ENCODE results near the gene CTNNBL1.

CTNNBL1 gene

DNA sequence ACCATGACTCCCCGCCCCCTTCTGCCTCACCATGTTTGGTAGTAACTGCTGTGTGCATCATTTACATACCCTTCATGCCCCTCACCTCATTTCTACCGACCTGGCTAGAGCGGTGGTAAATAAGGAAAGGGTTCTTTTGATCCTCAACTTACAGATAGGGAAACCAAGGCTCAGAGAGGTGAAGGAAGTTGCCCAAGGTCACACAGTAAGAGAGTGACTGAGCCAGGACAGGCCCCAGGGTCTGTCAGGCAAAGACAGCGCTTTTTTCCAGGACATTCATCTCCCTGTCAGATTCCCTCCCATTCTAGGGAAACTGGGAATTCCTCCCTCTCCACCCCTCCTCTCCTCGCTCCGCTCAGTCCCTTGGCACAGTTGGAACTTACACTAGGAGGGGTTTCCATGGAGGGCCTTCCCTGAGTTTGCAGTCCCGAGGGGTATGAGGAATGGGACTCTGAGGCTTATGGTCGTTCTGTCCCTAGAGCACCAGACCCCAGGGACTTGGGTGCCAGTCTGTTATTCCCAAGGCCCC, 211.1 kb downstream of the CTNNBL1 start:
- DNase-seq (ENCODE audit: insufficient read length) (no peak), FAIRE-seq (no peak)
- no peak for TF ChIP-seq TAF1 (IDR thresholded peaks at IDR 0.05; ENCODE audit: borderline replicate concordance, low read depth, low read length)
- TF ChIP-seq POLR2A (IDR thresholded peaks at IDR 0.05; ENCODE audit: low read depth, low read length), result no peak
- no peak for TF ChIP-seq POLR2AphosphoS5 (IDR thresholded peaks at IDR 0.05; ENCODE audit: low read depth, low read length)

DNA sequence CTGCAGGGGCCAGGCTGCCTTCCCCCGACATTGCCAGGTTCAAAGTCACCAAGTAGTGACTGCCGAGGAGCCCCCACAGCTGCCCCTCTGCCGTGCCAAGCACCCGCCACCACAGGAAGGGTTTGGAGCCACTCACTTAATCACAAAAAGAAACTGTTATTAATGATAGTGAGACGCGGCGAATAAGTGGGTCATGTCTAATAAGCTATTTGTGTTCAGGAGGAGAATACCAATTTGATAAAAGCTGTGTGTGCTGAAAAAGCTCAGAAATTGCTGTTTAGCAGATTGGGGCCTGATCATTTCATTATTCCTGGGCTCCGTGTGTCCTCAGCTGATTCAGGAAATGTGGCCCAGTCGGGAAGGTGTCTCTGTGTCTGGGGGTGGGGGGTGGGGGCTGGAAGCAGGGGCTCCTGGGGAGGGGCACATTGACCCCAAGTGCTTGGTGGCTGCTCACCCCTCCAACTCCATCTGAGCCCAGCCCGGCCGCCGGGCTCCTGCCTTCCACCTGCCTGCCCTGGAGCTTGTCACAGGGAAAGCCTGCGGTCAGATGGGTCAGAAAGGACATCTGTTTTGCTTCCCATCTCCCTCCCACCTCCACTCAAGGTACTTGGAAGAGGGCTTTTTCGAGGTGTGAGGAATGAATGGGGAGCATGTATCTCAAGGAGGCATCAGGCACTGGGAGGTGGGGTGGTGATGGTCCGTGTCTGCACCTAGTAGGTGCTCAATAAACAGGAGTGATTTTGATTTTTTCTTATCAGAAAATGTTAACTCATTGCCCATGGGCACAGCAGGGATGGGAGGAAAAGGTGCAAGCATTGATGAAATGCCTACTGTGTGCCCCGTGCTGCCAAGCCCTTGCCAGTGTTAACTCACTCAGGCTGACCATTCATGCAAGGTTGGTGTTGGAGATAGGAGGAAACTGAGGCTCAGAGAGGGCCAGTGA, 212.1 kb downstream of the CTNNBL1 start:
- TF ChIP-seq POLR2AphosphoS5 (IDR thresholded peaks at IDR 0.05; ENCODE audit: low read depth, low read length), result no peak
- TF ChIP-seq POLR2A (IDR thresholded peaks at IDR 0.05; ENCODE audit: low read depth, low read length), result no peak
- no peak for TF ChIP-seq TAF1 (IDR thresholded peaks at IDR 0.05; ENCODE audit: borderline replicate concordance, low read depth, low read length)
- no peak for DNase-seq (ENCODE audit: insufficient read length)
- no peak for FAIRE-seq

GRCh38 chr20:37907330-37907676, 213.5 kb downstream of the CTNNBL1 start:
- no peak for TF ChIP-seq POLR2A (IDR thresholded peaks at IDR 0.05; ENCODE audit: low read depth, low read length)
- DNase-seq (ENCODE audit: insufficient read length), result no peak
- no peak for FAIRE-seq

- FAIRE-seq, result no peak
- DNase-seq (ENCODE audit: insufficient read length), result no peak
Observed at GRCh38 chr20:37907677-37908401, 214.0 kb downstream of the CTNNBL1 start.

DNA sequence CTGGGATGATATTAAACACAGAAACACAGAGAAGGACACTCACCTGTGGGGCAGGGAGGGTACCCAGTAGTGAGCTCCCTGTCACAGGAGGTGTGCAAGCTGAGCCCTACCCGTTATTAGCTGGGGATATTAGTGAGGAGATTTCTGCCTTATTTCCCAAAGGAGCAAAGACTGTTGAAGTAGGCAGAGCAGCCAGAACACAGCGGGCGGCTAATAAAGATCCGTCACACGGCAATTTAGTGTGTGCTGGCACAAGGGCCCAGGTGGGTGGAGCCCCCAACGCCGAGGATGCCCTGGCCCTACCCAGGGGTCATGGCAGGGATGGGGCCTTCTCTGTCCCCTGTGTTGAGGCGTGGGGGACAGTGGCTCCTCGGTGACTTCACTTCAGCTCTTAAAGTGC, 217.4 kb downstream of the CTNNBL1 start:
- no peak for FAIRE-seq
- no peak for DNase-seq (ENCODE audit: insufficient read length)
- TF ChIP-seq POLR2A (IDR thresholded peaks at IDR 0.05; ENCODE audit: low read depth, low read length), result no peak
- TF ChIP-seq POLR2AphosphoS5 (IDR thresholded peaks at IDR 0.05; ENCODE audit: low read depth, low read length), result no peak
- TF ChIP-seq TAF1 (IDR thresholded peaks at IDR 0.05; ENCODE audit: borderline replicate concordance, low read depth, low read length), result no peak

More at GRCh38 chr20:37907677-37908401, 214.0 kb downstream of the CTNNBL1 start:
- TF ChIP-seq TAF1 (IDR thresholded peaks at IDR 0.05; ENCODE audit: borderline replicate concordance, low read depth, low read length), result no peak
- no peak for TF ChIP-seq POLR2A (IDR thresholded peaks at IDR 0.05; ENCODE audit: low read depth, low read length)

- TF ChIP-seq POLR2AphosphoS5 (IDR thresholded peaks at IDR 0.05; ENCODE audit: low read depth, low read length), result no peak
- no peak for TF ChIP-seq TAF1 (IDR thresholded peaks at IDR 0.05; ENCODE audit: borderline replicate concordance, low read depth, low read length)
- no peak for TF ChIP-seq POLR2A (IDR thresholded peaks at IDR 0.05; ENCODE audit: low read depth, low read length)
- peak; percentile 14 for FAIRE-seq
- DNase-seq (ENCODE audit: insufficient read length), result peak; percentile 51
Observed at GRCh38 chr20:37911838-37912281, 218.0 kb downstream of the CTNNBL1 start.

DNA sequence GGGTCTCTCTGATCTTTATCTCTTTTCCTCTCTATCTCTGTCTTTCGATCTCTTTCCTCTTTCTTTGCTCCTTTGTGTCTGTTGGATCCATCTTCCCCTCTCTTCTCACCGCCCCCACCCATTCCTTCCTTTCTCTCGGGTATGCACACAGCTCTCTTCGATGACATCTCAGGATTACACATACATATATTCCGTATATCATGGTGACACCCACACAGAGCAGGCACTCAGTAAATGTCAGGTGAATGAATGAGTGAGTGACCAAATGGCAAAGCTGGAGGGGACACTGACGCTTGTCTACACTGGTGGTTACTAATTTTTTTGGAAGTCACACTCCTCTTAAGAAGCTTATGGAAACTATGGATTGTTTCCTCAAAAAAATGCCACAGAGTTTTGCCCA, 219.0 kb downstream of the CTNNBL1 start:
- TF ChIP-seq POLR2AphosphoS5 (IDR thresholded peaks at IDR 0.05; ENCODE audit: low read depth, low read length), result no peak
- TF ChIP-seq TAF1 (IDR thresholded peaks at IDR 0.05; ENCODE audit: borderline replicate concordance, low read depth, low read length), result no peak
- no peak for TF ChIP-seq POLR2A (IDR thresholded peaks at IDR 0.05; ENCODE audit: low read depth, low read length)
- no peak for DNase-seq (ENCODE audit: insufficient read length)
- no peak for FAIRE-seq

DNA sequence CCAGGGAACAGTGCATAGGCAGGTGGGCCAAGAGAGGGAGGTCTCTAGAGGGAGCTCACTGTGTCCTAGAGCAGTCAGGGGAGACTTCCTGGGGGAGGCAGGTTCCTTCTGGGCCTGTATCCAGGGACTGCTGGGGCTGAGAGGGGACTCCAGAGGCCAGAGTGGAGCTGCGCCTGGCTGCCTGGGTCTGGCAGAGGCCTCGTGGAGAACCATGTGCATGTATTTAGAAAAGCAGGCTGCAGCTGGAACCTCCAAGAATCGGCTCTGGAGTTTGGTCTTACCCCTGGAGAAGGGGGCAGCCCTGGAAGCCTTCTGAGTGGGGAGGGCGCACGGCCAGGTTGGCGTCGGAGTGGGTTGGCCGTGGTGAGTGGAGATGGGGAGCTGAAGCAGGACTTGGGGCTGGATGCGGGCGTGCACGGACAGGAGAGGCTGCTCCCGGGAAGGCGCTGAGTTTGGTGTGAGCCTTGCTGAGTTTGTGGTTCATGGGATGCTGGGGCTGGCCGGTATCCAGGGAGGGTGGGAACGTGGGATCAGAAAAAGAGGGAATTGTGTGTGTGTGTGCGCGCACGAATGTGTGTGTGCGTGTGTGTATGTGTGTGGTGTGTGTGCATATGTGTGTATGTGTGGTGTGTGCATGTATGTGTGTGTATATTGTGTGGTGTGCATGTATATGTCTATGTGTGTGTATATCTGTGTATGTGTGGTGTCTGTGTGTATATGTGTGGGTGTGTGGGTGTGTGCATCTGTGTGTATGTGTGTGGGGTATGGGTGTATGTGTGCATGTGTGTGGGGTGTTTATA, 219.9 kb downstream of the CTNNBL1 start:
- FAIRE-seq (peak; percentile 54), DNase-seq (ENCODE audit: insufficient read length) (no peak)
- TF ChIP-seq POLR2A (IDR thresholded peaks at IDR 0.05; ENCODE audit: low read depth, low read length) (no peak), POLR2AphosphoS5 (IDR thresholded peaks at IDR 0.05; ENCODE audit: low read depth, low read length) (no peak), TAF1 (IDR thresholded peaks at IDR 0.05; ENCODE audit: borderline replicate concordance, low read depth, low read length) (no peak)

- DNase-seq (ENCODE audit: insufficient read length) (no peak), FAIRE-seq (no peak)
- TF ChIP-seq TAF1 (IDR thresholded peaks at IDR 0.05; ENCODE audit: borderline replicate concordance, low read depth, low read length) (no peak), POLR2AphosphoS5 (IDR thresholded peaks at IDR 0.05; ENCODE audit: low read depth, low read length) (no peak)
Observed at GRCh38 chr20:37914367-37914671, 220.5 kb downstream of the CTNNBL1 start.

- DNase-seq (ENCODE audit: insufficient read length), result peak; percentile 54
- TF ChIP-seq TAF1 (IDR thresholded peaks at IDR 0.05; ENCODE audit: borderline replicate concordance, low read depth, low read length) (no peak), POLR2AphosphoS5 (IDR thresholded peaks at IDR 0.05; ENCODE audit: low read depth, low read length) (no peak), POLR2A (IDR thresholded peaks at IDR 0.05; ENCODE audit: low read depth, low read length) (no peak; the same call in 1 of the 2 replicates)
- FAIRE-seq, result no peak
Observed at GRCh38 chr20:37914672-37915433, 221.0 kb downstream of the CTNNBL1 start.

DNA sequence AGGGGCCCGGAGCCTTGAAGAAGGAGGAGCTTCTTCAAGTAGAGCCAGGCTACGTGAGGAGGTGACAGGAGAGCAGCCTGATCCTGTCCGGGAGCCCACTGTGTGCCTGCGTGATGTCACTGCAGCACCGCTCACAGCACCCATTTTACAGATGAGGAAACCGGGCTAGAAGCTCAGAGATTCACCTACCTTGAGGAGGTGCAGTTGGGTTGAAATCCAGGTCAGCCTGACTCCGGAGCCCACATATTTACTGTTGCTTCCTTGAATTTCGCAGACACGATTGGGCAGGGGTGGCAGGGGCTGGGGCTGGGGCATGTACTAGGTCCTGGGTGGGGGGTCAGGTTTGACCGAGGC, 221.6 kb downstream of the CTNNBL1 start:
- no peak for TF ChIP-seq TAF1 (IDR thresholded peaks at IDR 0.05; ENCODE audit: borderline replicate concordance, low read depth, low read length)
- TF ChIP-seq POLR2A (IDR thresholded peaks at IDR 0.05; ENCODE audit: low read depth, low read length), result no peak
- no peak for TF ChIP-seq POLR2AphosphoS5 (IDR thresholded peaks at IDR 0.05; ENCODE audit: low read depth, low read length)
- DNase-seq (ENCODE audit: insufficient read length) (no peak), FAIRE-seq (no peak)

Measured in GM12892 (cell line).